Stimulated activated CD4-positive, alpha-beta T cell treated with anti-CD3 and anti-CD28 coated beads, Interleukin-2, amount 100 ng/mL, for 48 hours (primary cell): ENCODE measurements around the gene TAF1C.
"Not testable (repeated sequence)": the region's sequence is repeated elsewhere in the genome, so short reads cannot be mapped to it uniquely, and the experiment has no call there.

Experiments
- DNase-seq, 2 donors: peaks; one replicate each; pipeline ENCODE4 v3.0.0-alpha.2; 2020

The TAF1C gene, protein sequence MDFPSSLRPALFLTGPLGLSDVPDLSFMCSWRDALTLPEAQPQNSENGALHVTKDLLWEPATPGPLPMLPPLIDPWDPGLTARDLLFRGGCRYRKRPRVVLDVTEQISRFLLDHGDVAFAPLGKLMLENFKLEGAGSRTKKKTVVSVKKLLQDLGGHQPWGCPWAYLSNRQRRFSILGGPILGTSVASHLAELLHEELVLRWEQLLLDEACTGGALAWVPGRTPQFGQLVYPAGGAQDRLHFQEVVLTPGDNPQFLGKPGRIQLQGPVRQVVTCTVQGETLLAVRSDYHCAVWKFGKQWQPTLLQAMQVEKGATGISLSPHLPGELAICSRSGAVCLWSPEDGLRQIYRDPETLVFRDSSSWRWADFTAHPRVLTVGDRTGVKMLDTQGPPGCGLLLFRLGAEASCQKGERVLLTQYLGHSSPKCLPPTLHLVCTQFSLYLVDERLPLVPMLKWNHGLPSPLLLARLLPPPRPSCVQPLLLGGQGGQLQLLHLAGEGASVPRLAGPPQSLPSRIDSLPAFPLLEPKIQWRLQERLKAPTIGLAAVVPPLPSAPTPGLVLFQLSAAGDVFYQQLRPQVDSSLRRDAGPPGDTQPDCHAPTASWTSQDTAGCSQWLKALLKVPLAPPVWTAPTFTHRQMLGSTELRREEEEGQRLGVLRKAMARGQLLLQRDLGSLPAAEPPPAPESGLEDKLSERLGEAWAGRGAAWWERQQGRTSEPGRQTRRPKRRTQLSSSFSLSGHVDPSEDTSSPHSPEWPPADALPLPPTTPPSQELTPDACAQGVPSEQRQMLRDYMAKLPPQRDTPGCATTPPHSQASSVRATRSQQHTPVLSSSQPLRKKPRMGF

DNA sequence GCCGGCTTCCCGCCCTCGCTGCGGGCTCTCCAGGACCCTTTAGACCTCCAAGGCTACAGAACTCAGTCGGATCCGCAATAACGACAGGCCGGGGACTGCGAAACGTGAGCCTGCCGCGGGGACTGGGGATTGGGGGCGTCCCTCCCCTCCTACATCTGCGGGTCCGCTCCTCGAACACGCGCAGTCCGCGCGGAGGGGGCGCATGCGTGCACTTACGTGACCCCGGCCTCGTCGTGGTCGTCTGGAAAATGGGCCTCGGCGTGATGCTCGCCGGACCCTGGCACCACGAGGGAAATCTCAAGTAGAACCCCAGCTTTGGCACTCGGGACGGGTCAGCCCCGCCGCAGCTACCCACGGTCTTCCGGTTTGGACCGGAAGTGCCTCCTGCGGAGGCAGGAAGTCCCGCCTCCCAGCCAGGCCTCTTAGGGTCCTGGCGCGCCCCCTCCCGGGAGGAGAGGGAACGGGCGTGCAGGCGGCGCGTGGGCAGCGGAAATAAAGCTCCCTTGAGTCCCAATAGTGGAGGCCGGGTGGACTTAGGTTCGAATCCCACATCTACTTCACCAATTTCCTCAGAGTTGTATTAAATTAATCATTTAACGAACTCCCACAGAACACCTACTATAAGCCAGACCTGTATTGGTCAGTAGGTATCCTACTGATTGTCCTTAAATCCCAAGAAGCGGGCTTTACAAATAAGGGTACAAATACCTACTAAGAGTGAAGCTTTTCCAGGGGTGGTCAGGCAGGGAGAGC, at the start of gene TAF1C:
TSS of gene TAF1C (minus strand) at position 373 of the 753 bp plus-strand sequence. CDS start 2,069 bp downstream, outside the sequence.
- peak; percentile 90 to 95 for DNase-seq

DNA sequence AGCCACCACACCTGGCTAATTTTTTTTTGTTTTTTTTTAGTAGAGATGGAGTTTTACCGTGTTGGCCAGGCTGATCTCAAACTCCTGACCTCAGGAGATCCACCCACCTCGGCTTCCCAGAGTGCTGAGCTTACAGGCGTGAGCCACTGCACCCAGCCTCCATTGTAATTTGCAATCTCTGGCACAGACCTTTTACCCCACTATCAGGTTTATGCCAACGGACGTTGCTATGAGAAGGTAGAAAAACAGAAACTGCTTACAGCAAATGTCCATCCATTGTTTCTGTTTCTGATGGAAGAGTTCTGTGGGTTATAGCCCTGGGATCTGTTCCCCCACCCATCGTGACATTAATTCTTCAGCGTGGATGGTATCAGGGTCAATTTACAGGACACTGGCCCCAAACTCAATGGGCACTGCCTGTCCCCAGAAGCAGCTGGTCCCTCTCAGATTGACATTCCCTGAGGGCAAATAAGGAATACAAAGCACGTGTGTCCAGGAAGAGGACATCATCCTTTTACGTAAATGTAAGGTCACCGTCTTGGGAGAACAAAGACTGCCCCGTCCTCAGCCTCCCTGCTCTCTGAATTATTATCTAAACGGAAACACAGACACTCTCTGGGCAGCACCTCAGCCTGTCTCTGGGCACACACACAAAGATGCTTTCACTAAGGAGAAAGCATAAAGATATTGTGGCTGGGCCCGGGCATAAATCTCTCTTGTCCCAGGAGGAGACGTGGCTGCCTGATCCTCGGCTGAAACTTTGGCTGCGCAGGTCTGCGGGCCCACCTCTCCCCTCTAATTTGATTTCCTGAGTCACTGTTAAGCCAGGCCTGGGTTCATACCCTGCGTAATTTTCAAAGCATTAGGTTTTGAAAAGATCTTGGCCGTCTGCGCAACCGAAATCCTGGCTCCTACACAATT, 47.7 kb upstream of the TAF1C start:
- no peak for DNase-seq

DNA sequence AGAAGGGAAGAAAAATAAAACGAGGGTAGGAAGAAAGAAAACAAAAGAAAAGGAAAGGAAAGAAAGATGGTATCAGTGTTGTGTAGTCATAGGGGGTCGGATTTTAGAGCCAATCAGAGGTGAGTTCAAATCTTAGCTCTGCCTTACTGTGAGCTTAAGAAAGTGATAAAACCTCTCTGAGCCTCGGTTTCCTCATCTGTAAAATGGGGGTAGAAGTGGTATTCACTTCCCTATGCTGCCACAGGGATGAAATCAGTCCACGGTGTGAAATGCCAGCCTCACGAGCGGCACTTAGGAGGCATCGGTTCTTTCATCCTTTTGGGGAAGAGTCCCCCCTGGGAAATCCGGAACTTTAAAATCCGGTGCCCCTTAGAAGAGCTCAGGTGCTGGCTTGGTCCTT, 46.9 kb upstream of the TAF1C start:
- DNase-seq, result no peak

DNA sequence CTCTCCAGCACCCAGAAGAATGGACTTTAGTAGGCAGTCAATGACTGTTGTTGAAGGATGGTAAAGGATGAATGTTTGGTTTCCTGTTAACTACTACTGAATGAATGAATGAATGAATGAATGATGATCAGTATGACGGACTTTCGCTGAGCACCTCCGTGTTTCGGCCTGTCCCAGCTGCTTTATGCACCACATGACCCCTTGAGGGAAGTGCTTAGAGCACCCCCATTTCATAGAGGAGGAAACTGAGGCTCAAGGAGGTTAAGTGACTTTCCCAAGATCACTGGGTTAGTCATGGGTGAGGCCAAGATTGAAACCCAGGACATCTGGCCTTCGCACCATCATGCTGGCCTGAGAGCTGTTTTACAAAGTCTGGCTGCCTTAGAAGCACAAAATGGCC, 46.1 kb upstream of the TAF1C start:
- DNase-seq, result no peak

DNA sequence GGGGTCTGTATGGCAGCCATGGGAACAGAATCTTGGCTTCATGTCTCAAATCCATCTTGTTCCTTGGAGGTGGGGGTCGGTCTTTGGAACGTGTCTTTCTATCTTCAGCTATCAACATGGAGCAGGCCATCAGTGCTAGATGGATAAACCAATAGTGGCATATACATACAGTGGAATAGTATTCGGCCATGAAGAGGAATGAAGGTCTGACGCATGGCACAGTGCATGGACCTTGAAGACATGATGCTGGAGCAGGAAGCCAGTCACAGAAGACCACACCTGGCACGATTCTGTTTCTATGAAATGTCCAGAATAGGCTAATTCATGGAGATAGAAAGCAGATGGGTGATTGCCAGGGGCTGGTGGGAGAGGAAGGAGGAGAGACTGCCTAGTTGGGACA, 45.2 kb upstream of the TAF1C start:
- DNase-seq, result no peak

DNA sequence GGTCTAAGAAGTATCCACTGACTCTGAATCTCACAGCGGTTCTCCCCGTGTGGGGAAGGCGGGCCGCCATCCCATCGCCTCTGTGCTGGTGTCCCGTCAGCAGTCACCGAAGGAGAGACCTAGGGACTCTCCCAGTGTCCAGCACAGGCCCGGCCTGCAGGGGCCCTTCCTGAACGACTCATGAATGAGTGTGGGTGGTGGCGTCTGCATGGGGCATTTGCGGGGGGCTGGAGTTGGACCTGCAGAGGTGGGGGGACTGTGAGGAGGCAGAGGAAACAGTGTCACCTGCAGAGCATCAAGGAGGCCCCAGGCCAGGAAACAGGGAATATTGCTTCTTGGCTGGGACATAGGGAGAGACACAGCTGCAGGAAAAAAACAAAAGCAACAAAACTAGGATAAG, 42.6 kb upstream of the TAF1C start:
- DNase-seq, result no peak

DNA sequence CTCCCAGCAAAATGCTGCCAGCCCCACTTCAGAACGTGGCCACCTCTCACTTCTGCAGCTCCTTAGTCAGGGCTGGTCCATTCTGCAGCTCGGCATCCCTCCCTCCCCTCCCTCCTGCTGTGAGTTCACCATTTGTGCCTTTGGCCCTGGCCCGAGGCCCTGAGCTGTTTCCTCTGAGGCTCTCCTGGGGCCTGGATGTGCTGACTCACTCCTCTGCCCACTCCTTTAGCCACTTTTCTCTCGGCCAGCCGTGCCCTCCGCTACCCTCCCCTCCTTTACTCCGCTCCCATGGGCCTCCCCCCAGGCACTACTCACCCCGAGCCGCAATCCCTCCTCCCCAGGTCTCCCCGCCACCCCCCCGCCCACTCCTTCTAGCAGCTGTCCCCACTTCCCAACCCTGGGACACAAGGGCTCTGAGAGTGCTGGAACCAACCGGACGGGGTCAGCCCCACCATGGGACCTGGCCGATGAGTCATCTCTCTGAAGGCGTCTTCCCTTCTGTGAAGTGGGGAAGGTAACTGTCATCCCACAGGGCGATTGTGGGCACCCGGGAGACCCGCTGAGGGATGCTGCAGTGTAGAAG, 41.5 kb upstream of the TAF1C start:
- no peak for DNase-seq

DNA sequence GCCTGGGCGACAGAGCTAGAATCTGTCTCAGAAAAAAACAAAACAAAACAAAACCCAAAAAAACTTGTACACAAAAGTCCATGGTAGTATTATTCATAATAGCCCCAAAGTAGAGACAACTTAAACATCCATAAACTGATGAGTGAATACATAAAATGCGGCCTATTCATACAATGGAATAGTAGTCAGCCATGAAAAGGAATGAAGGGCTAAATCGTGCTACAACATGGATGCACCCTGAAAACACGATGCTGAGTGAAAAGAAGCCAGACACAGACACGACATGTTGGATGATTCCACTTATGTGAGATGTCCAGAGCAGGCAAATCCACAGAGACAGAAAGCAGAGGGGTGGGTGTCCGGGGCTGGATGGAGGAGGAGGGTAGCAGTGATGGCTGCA, 40.7 kb upstream of the TAF1C start:
- no peak for DNase-seq

DNA sequence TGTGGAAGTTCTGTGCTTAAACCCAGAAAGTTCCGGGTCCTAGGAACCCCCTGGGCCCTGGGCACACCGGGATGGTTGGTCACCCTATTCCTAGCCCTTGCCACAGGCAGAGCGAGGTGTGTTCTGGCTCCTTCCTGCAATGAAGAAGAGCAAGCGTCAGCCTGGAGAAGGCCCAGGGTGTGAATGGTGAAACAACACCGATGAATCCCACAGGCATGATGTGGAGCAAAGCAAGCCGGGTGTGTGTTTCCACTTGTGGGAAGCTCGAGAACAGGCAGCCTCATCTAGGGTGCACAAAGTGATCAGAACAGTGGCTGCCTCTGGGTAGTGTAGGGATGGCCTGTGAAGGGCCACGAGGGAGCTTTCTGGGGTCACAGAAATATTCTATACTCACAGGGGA, 39.2 kb upstream of the TAF1C start:
- no peak for DNase-seq

DNA sequence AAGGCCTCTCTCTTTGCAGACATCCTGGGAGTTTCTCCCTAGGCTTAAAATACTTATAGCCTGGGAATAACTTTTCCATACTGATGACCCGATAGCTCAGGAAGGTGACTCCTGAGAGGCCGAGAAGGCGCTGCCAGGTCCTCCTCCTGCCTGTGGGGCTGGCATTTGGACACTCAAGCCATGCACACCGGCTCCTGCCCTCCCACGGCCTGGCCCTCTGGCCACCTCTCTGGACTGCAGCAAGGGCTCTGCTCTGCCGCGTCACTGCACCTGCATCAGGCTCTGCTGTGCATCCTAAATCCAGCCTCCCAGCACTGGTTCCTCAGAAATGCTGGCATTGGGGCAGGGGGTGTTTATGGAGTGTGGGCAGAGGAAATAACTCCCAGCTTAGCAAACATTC, 38.7 kb upstream of the TAF1C start:
- no peak for DNase-seq

DNA sequence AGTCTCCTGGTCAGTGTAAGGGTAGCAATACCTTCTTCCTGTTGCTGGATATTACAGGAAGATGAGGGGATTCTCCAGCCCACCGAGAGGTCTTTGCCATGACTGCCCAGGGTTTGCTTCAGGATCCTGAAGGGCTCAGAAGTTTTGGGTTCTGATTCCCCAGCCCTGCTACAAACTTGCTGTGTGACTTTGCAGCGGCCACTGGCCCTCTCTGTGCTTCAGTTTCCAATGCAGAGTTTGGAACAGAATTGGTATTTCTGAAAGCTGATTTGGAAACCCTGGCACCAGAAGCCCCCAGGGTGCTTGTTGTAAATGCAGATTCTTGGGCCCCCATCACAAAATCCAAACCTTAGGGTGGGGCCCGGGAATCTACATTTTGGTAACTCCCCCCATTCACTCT, 38.3 kb upstream of the TAF1C start:
- DNase-seq, result no peak

DNA sequence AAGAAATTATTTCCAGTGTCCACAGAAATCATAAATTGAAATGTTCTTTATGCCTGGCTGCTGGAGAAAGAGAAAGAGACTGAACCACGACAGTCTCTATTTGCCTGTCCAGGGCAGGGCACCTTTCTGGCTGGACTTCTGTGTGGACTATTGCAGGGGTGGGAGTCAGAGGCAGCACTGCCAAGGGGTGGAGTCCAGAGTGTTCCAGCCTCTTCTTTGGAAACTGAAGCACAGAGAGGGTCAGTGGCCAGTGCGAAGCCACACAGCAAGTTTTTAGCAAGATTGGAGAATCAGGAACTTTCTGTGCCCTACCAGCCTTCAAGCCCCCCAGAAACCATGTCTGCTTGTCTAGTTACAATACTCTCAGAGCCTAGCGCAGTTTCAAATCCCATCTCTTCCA, 37.7 kb upstream of the TAF1C start:
- DNase-seq, result no peak

DNA sequence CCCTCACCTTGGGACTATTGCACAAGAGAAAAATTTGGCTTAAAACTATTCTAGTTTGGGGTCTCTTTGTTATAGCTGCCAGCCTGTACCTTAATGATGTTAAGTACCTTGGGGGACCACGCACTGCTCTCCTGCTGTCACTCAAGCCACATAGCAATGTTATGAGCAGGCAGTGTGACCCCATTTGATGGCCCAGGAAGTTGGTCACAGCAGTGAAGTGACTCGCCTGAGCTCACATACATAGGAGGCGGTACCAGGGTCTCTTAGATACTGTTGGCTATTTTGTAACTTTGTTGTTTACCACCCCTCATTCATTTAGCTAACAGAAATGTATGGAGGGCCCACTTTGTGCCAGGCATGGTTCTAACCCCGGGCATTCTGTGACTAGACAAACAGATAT, 36.6 kb upstream of the TAF1C start:
- no peak for DNase-seq

DNA sequence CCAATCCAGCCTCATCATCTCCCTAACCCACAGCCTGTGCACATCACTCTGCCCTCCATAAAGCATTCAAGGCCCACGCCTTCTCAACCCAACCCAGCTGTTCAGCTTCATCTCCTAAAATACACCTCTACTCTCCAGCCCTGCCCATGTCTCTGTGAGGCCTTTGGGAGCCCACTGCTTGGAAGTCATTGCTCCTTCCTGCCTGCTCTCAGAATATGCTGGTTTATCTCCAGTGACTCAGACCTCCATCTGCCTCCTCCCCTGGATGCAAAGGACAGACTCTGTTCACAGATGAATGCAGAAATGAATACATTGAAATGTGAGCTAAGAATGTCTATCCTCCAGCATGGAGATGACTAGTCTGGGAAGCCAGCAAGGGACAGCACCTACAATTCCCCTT, 34.0 kb upstream of the TAF1C start:
- DNase-seq, result no peak

DNA sequence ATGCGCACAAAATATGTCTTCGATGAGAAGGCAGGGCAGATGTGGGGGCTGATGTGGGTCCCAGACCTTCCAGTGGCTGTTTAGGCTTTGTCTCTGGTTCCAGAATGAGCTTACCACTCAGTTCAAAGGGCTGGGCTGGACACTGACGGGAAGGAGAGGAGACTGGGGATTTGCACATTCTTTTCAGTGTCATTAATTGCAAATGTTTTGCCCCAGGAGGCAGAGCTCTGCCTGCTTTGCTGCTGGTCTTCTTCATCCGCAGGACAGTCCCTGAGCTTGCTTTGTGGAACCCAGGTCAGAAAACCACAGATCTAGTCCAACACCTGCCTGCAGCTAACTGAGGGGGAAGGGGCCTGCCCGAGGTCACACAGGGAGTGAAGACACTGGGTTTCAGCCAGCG, 32.1 kb upstream of the TAF1C start:
- no peak for DNase-seq

DNA sequence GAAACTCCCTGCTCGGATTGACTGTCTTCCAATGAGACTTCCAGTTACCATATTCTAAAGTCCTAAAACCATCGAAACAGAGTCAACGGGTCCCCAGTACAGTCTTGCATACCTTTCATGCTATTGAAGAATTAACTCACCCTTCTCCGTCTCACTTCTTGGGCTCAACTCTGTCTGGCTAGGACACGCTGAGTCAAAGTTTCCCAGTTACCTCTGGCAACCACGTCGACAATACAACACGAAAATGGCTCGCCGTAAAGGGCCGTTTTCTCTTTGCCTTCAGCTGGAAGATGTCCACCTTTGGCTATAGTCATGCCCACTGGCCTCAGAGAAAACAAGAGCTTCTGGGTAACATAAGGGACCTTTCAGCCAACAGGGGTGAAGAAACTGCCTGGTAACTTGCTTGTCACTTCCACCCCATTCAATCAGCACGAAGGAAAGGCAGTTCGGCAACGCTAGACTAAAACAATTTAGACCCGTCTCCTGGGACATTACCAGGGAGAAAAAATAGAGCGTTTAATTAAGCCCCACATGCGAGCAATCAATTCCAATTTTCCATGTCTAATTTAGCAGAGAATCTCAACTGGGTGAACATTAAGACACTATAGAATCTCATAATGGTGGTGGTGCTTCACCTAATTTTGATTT, 31.4 kb upstream of the TAF1C start:
- no peak for DNase-seq

DNA sequence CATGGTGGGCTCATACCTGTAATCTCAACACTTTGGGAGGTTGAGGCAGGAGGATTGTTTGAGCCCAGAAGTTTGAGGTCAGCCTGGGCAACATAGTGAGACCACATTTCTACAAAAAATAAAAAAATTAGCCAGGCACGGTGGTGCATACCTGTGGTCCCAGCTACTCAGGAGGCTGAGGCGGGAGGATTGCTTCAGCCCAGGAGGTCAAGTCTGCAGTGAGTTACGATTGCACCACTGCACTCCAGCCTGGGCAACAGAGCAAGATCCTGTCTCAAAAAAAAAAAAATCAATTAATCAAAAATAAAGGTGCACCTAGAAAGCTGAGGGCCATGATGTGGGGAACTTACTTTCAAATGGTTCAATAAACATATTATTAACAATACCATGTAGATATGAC, 29.3 kb upstream of the TAF1C start:
- DNase-seq, result not testable (repeated sequence)

DNA sequence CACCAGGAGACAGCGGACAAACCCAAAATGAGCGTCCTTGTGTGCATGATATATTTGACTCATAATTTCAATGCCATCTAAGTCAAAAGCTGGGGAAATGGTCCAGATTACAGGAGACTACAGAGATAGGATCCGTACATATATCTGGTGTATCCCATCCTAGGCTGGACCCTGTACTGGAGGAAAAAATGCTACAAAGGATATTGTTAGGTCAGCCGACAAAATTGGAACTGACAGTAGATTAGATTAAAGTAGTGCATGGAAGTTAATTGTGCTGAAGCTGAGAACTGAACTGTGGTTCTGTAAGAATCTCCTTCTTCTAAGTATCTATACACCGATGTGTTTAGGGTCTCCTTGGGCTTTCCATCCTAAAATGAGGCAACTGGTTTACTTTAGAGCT, 28.7 kb upstream of the TAF1C start:
- DNase-seq, result no peak

DNA sequence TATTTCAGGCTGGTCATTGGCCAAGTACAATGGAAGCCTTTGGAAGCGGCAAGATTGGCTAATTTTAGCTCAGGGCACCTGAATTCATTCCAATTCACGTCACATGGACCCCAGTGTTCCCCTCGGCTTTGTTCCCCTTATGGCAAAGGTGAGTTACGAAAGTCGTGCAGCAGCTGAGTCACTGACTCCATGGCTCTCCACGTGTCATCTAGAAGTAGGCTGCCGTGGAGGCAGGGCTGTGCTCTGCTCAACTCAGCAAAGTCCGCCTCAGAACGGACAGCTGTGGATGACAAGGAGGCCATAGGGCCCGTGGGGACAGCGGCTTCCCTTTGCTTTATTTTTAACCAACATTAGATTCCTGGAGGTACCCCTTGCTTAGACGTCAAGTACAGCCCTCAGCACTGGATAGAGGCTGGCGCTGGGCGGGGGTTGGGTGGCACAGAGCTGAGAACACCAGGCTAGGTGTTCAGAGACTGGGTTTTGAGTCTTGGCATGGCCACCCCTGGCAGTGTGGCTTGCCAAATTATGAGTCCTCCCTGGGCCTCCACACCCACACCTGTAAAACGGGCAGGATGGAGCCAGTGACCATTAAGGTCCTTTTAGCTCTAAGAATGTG, 27.7 kb upstream of the TAF1C start:
- no peak for DNase-seq

DNA sequence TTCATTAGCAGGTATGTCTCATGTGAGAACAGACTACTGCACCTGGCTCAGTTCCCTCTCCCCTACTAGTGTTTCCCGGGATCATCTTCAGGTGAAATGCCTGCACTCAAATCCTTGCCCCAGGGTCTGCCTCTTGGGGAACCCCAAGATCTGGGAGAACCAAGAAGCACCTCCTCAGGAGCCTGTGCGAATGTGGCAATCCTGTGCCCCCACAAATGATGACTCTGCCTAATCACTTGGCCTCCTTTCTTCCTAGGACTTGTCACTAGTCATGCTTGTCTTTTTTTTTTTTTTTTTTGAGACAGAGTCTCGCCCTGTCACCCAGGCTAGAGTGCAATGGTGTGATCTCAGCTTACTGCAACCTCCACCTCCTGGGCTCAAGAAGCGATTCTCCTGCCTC, 25.8 kb upstream of the TAF1C start:
- DNase-seq, result no peak

DNA sequence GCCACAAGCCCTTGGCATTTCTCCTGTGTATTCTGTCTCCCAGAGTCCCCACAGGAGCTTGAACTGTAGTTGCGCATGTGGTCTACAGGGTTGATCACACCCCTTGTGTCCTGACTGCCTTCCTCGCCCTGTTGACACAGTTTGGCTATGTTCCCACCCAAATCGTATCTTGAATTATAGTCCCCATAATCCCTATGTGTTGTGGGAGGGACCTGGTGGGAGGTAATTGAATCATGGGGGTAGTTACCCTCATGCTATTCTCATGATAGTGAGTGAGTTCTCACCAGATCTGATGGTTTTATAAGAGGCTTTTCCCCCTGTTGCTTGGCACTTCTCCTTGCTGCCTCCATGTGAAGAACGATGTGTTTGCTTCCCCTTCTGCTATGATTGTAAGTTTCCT, 25.3 kb upstream of the TAF1C start:
- DNase-seq, result no peak
